ENCODE results near the gene SLC27A6.

- TF ChIP-seq EZH2 (IDR thresholded peaks at IDR 0.05; ENCODE audit: insufficient read depth, poor library complexity, severe bottlenecking) (no peak), EZH2phosphoT487 (IDR thresholded peaks at IDR 0.05; ENCODE audit: insufficient read depth, low read depth) (no peak)
Observed at GRCh38 chr5:128920345-128921215, 44.7 kb upstream of the SLC27A6 start.

Measured in GM23248 (cell line).